ENCODE results near the gene ATP2C2.

DNA sequence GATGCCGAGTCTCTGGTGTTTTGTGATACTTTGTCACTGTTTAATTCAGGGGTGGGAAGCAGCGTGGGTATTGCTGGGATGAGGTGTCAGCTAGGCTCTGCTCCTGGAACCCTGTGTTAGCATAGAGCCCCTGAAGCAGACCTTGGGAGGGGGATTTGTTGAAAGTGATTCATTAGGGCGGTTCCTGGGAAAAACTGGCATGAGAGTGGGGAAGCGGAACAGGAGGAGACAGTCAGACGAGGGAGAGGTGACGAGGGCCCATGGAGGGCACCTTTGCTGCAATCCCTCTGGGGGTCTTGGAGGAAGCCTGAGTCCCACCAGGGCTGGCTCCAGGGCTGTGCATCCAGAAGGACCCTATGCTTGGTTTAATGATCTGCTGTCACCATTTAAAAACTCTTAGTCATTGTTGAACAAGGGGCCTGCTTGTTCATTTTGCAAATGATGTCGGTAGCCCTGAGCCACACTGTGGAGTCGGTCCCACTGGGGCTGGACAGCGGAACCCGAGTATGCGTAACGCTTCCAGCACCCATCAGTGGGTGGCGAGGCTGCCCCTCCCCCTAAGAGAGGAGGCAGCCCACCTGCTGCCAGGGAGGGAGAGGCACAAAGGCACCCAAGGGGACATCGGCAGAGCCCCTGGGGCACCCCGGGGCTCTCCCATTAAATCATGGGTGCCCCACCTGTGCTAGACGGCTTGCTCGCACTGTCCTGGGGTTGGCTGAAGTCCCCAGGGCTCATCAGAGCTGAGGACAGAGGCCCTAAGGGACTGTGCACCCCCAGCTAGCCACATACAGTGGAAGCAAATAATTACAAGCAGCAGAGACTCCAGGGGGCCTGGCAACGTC is 38.3 kb upstream of the ATP2C2 start:
- TF ChIP-seq POLR2A (IDR thresholded peaks at IDR 0.05; ENCODE audit: low read length) (no peak), GATA1 (IDR thresholded peaks at IDR 0.05; ENCODE audit: low read depth, low read length) (no peak)
